Measurements from ENCODE around the gene TBCA. TPM values are rescaled to one million over a fixed set of nuclear protein-coding genes. Genes with fewer than 3 reads are reported as not detected.

Gene TBCA
- polyA plus RNA-seq, 1 of the 3 experiments (the other 2 are of a cell fraction): 199 TPM

- CTCF ChIA-PET: no interaction called here
- POLR2A ChIA-PET: no interaction called here
- H3K9ac ChIP-seq: no peak overlapping the region
- no peak overlapping the region for H3K4me2 ChIP-seq
- H3K4me1 ChIP-seq (ENCODE audit: control insufficient read depth in 1 of 2, insufficient read depth in 2 of 2, low read depth in 1 of 2, low read length in 1 of 2): no peaks in the 10 kb centered on the region
- no peak for TF ChIP-seq TEAD4 (IDR thresholded peaks at IDR 0.05; ENCODE audit: borderline replicate concordance, insufficient read depth)
- no peak for TF ChIP-seq NRF1 (IDR thresholded peaks at IDR 0.05; ENCODE audit: low read depth, low read length)
- no peak for TF ChIP-seq USF2 (IDR thresholded peaks at IDR 0.05; ENCODE audit: borderline replicate concordance, low read depth, low read length)
- TF ChIP-seq GABPA (IDR thresholded peaks at IDR 0.05; ENCODE audit: low read depth): no peak
- TF ChIP-seq EP300 (IDR thresholded peaks at IDR 0.05; ENCODE audit: borderline replicate concordance in 1 of 2, low read depth in 1 of 2, low read length in 1 of 2): no peak
- TF ChIP-seq JUND (IDR thresholded peaks at IDR 0.05): no peak
- no peak for TF ChIP-seq MXI1 (IDR thresholded peaks at IDR 0.05; ENCODE audit: low read depth, low read length)
- TF ChIP-seq USF1 (IDR thresholded peaks at IDR 0.05; ENCODE audit: borderline replicate concordance, low read depth): no peak
- no peak for TF ChIP-seq IRF3 (IDR thresholded peaks at IDR 0.05; ENCODE audit: low read depth, low read length)
- TF ChIP-seq TCF12 (IDR thresholded peaks at IDR 0.05): no peak
- TF ChIP-seq SIN3A (IDR thresholded peaks at IDR 0.05; ENCODE audit: borderline replicate concordance, low read depth, low read length): no peak
- TF ChIP-seq PBX3 (IDR thresholded peaks at IDR 0.05): no peak
- TF ChIP-seq MEF2A (IDR thresholded peaks at IDR 0.05; ENCODE audit: borderline replicate concordance, low read depth): no peak
- TF ChIP-seq TAF1 (IDR thresholded peaks at IDR 0.05; ENCODE audit: borderline replicate concordance, low read depth, low read length): no peak
- TF ChIP-seq SMC3 (IDR thresholded peaks at IDR 0.05; ENCODE audit: low read depth, low read length): no peak
- TF ChIP-seq FOXJ3 (CRISPR knock-in tag; IDR thresholded peaks at IDR 0.05): no peak
- TF ChIP-seq POLR2AphosphoS5 (IDR thresholded peaks at IDR 0.05; ENCODE audit: low read depth, low read length): no peak
- TF ChIP-seq EZH2phosphoT487 (IDR thresholded peaks at IDR 0.05; ENCODE audit: borderline replicate concordance, low read depth): no peak
- TF ChIP-seq RFX5 (IDR thresholded peaks at IDR 0.05; ENCODE audit: low read length): no peak
- H3K27ac ChIP-seq (ENCODE audit: low read depth in 2 of 2, low read length in 1 of 2): no peak overlapping the region
- H3K36me3 ChIP-seq (replicated peaks in 1 of 2; ENCODE audit: control insufficient read depth in 1 of 2, insufficient read depth in 2 of 2, low read length in 1 of 2): peaks cover 5 to 24% of the 10 kb centered on the region in 2 experiments
- H3K9me2 ChIP-seq: no peaks in the 10 kb centered on the region
- no peak overlapping the region for H3K4me3 ChIP-seq (ENCODE audit: low read depth in 2 of 2, low read length in 1 of 2)
- 91% methylated on average over 3 of the region's 3 CpGs for WGBS (ENCODE audit: low lambda C conversion rate)
- H3K9me3 ChIP-seq: no peaks in the 10 kb centered on the region
- H2AFZ ChIP-seq (ENCODE audit: low read depth): no peak overlapping the region
- H4K20me1 ChIP-seq (ENCODE audit: insufficient read depth): peaks cover 31% of the 10 kb centered on the region
- H3F3A ChIP-seq (replicated peaks; ENCODE audit: insufficient read depth): peaks cover 3% of the 10 kb centered on the region
- H3K79me2 ChIP-seq (ENCODE audit: insufficient read depth): peaks cover 98% of the 10 kb centered on the region
- no peak for DNase-seq
- H3K27me3 ChIP-seq (ENCODE audit: insufficient read depth): no peaks in the 10 kb centered on the region
Observed at GRCh38 chr5:77733130-77733529, 43.0 kb downstream of the TBCA start.
